Anterior cingulate cortex (tissue), 58 donors: ENCODE data around the gene SETD7.

Source experiments
- DNase-seq, 58 donors: peaks; one replicate each; lab custom pipeline; 2025; lab: John Stamatoyannopoulos, UW

SETD7 gene

GRCh38 chr4:139575072-139575471 is 19.1 kb upstream of the SETD7 start:
- no peak for DNase-seq

- no peak for DNase-seq
Observed at GRCh38 chr4:139574641-139575040, 18.6 kb upstream of the SETD7 start.

- DNase-seq, result peak in 8 of 58 donors; percentile 14 to 29 (median 20)
Observed at GRCh38 chr4:139568206-139568955, 12.4 kb upstream of the SETD7 start.

- no peak for DNase-seq
Observed at GRCh38 chr4:139567159-139567870, 11.3 kb upstream of the SETD7 start.

- DNase-seq, result no peak
Observed at GRCh38 chr4:139564502-139564901, 8.5 kb upstream of the SETD7 start.

- DNase-seq, result no peak
Observed at GRCh38 chr4:139563515-139563914, 7.5 kb upstream of the SETD7 start.

- DNase-seq, result no peak
Observed at GRCh38 chr4:139562839-139563238, 6.8 kb upstream of the SETD7 start.

GRCh38 chr4:139562067-139562684 is 6.2 kb upstream of the SETD7 start:
- no peak for DNase-seq

- peak in 7 of 58 donors; percentile 8 to 33 (median 16) for DNase-seq
Observed at GRCh38 chr4:139560406-139561104, 4.5 kb upstream of the SETD7 start.

GRCh38 chr4:139559687-139560086 is 3.7 kb upstream of the SETD7 start:
- DNase-seq, result no peak

GRCh38 chr4:139559089-139559479 is 3.1 kb upstream of the SETD7 start:
- DNase-seq, result peak in 4 of 58 donors; percentile 10 to 21 (median 20)

GRCh38 chr4:139558235-139559088 is 2.4 kb upstream of the SETD7 start:
- DNase-seq, result no peak

GRCh38 chr4:139557556-139558110 is 1.6 kb upstream of the SETD7 start:
- no peak for DNase-seq

GRCh38 chr4:139556724-139557555 is 921 bp upstream of the SETD7 start:
- peak in 55 of 58 donors; percentile 12 to 77 (median 51) for DNase-seq

- peak in 22 of 58 donors; percentile 48 to 76 (median 63) for DNase-seq
Observed at GRCh38 chr4:139555705-139556070, 331 bp downstream of the SETD7 start.

GRCh38 chr4:139554893-139555704 is 920 bp downstream of the SETD7 start:
- DNase-seq, result peak in 57 of 58 donors; percentile 20 to 89 (median 74)

- DNase-seq, result no peak
Observed at GRCh38 chr4:139554642-139554892, 1.5 kb downstream of the SETD7 start.
